Germinal center (tissue), 1 donor: ENCODE measurements around the gene FGA.

Experiments
- DNase-seq: peaks from one replicate; pipeline ENCODE4 v3.0.0; 2012; ENCODE audit warnings: mixed read lengths, low spot score

FGA gene

DNA sequence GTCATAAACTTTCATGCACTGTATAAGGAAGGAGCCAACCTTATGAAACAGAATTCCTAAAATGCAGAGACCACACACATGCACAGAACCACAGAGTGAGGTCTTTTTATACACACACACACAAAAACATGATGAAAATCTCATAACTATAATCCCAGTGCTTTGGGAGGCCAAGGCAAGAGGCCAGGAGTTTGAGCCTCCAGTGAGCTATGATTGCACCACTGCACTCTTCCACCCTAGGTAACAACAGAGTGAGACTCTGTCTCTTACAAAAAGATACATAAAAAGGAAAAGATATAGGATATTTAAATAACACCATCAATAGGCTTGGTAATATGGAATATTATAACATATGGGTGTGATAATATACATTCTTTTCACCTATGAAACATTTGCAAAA is 10.6 kb downstream of the FGA start:
- DNase-seq = no peak

GRCh38 chr4:154578919-154579318 is 11.6 kb downstream of the FGA start:
- no peak for DNase-seq

DNA sequence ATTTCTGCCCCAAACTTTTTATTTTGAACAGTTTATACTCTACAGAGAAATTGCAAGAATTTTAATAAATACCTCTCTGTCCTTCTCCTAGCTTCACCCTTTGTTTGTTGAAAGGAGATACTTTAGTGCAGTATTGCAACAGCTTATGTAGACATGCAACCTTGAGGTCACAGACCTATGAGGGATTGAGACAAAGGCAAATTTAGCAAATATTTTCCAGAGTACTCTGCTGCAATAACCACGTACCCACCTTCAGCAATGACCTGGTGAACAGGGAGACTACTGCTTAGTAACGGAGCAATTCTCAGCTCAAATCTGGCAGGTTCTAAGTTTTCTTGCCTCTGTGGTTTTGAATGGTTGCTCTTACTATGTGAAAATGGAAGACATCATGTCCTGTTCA is 13.2 kb downstream of the FGA start:
- no peak for DNase-seq

- no peak for DNase-seq
Measured at GRCh38 chr4:154574311-154574710, 16.2 kb downstream of the FGA start.

DNA sequence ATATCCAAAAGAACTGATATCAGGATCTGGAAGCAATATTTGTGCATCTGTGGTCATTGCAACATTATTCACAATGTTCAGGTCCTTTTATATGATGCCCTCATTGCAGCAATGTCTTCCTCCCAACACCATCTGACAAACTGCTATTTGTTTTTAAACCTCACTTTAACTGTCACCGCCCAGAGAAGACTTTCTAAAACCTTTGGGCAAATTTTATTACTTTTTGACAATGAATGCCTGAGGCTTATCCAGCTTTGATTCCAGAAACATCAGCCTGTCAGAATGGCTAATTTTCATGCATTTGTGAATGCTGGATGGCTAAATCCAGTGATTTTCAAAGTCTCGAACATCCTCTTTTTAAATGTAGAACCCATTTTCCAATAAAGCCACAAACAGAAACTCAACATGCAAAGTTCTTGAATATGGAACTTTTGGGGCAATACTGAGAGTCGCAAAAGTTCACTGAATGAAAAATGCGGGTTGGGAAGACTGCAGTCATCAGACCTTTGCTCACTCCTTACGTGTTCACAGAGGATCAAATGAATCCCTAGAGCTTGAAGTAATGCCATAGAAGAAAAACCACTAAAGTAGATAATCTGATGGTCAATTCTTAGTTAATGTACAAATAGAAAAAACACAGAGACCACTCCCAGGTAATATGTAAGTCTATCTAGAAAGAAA is 17.2 kb downstream of the FGA start:
- no peak for DNase-seq

GRCh38 chr4:154569584-154569983 is 21.0 kb downstream of the FGA start:
- no peak for DNase-seq

DNA sequence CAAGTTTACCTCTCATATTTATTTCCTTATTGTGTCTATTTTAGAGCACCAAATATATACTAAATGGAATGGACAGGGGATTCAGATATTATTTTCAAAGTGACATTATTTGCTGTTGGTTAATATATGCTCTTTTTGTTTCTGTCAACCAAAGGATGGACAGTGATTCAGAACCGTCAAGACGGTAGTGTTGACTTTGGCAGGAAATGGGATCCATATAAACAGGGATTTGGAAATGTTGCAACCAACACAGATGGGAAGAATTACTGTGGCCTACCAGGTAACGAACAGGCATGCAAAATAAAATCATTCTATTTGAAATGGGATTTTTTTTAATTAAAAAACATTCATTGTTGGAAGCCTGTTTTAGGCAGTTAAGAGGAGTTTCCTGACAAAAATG is 21.5 kb downstream of the FGA start:
- no peak for DNase-seq

GRCh38 chr4:154566639-154567204 is 23.8 kb downstream of the FGA start:
- no peak for DNase-seq

DNA sequence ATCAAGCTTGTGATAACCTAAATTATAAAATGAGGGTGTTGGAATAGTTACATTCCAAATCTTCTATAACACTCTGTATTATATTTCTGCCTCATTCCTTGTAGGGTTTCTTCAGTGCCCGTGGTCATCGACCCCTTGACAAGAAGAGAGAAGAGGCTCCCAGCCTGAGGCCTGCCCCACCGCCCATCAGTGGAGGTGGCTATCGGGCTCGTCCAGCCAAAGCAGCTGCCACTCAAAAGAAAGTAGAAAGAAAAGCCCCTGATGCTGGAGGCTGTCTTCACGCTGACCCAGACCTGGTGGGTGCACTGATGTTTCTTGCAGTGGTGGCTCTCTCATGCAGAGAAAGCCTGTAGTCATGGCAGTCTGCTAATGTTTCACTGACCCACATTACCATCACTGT is 24.8 kb downstream of the FGA start:
- no peak for DNase-seq

DNA sequence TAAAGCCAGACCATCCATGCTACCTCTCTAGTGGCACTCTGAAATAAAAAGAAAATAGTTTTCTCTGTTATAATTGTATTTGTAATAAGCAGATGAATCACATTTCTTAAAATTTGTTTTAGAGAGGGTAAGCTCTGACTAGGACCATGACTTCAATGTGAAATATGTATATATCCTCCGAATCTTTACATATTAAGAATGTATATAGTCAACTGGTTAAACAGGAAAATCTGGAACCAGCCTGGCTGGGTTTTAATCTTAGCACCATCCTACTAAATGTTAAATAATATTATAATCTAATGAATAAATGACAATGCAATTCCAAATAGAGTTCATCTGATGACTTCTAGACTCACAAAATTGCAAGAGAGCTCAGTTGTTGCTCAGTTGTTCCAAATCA is 26.2 kb downstream of the FGA start:
- DNase-seq = no peak

DNA sequence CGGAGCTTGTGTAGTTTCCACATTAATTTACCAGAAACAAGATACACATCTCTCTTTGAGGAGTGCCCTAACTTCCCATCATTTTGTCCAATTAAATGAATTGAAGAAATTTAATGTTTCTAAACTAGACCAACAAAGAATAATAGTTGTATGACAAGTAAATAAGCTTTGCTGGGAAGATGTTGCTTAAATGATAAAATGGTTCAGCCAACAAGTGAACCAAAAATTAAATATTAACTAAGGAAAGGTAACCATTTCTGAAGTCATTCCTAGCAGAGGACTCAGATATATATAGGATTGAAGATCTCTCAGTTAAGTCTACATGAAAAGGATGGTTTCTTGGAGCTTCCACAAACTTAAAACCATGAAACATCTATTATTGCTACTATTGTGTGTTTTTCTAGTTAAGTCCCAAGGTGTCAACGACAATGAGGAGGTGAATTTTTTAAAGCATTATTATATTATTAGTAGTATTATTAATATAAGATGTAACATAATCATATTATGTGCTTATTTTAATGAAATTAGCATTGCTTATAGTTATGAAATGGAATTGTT is 27.8 kb downstream of the FGA start, which contains the start of gene FGB:
FGB (plus strand) TSS at position 315 of the 558 bp plus-strand sequence; CDS start at position 323, 8 bp downstream.
- no peak for DNase-seq

- DNase-seq = no peak
Measured at GRCh38 chr4:154560824-154561231, 29.7 kb downstream of the FGA start.

GRCh38 chr4:154560419-154560801 is 30.1 kb downstream of the FGA start:
- DNase-seq = no peak

DNA sequence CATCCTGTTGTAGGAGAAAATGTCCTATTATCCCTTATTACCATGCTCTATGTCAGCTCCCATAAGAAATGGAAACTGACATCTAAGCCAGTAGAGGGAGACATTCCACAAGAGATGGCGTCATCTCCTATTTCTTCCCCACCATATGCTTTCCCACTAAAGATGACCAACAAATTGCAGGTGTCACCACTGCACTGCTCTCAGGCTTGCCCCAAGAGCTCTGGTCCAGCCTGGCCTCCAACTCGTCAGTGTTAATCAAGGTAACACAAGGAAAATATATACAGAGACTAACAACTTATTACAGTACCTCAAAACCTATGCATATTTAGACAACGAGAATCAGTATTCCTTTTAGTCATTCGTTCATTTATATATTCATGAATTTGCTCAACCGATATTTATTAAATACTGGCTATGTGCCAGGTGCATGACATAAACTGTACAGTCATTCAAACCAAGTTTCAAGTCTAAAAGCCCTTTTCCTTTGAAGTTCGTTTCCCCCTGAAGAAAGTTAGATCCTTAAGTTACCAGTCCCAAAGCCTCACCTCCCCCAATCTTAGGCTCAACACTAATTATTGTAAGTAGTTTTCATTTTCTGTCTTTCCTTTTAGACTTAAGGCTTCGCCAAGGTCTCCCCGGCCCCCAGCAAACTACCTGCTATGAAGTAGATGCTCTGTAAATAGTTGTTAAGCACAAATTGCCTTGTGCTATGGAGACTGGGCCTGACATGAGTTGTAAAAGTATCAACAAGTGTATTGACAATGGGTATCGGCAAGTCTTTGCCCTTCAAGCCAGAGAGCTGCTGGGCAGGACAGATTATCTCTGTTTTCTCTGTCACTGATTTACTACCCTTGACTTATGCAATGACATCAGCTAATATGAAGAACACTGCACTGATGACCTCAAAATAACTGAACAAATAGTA is 30.8 kb downstream of the FGA start:
- DNase-seq = no peak

- DNase-seq = no peak
Measured at GRCh38 chr4:154559141-154559493, 31.4 kb downstream of the FGA start.

DNA sequence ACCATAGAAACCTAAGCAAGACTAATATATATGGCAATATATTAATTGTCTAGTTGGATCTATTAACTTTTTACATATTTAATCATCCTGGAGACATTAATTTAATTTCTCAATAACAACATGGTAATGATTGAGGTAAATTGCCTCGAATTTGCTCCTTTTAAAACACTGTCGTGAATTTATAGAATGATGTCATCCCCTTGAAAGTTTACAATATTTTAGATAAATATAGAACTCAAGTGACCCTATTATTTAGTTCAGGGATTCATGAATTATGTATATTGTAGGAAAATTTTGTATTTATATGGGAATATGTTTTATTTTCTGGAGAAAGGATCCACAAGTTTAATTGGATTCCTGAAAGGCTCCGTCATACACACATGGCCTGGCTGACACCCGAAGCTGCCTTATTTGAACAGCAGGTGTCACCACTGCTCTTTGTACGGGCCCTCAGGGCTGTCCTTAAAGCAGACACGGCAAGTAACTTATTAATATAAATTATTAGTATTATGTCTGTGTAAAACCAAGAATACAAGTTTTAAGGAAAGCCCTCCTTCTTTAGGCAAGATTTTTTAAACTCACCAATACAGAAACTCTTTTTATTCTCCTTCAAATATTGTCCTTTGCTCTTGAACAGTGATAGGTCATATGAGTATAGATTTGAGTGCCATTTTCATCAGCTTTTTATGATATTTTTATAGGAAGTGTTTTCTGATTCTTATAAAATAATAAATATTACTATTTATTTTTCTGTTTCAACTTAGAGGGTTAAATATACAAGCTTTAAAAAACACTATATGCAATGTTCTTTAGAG is 38.5 kb downstream of the FGA start:
- peak; percentile 45 for DNase-seq

- peak; percentile 94 for DNase-seq
Measured at GRCh38 chr4:154549894-154550790, 40.4 kb downstream of the FGA start, which contains the start of gene PLRG1. Gene PLRG1 (minus strand): TSS chr4:154550400. CDS start chr4:154550308, 92 bp downstream.

DNA sequence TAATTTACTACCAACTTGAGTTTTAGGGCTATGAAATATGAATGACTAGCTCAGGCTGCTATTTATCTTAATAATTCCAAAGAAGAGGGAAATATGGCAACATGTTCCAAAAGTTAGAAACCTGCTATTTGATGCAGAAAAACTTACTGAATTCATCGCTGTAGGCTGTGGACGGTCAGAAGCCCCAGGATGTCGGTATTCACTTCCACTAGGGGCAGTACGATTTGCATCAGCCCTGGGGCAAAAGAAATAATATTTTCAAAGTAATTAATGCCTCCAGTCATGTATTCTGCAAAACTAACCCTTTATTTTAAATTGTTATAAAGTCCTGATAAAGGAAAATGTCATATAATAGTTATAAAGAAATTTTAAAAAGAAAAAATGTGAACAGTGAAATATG is 44.9 kb downstream of the FGA start:
- DNase-seq = no peak

- no peak for DNase-seq
Measured at GRCh38 chr4:154542271-154542879, 48.2 kb downstream of the FGA start.
